Mucosa of rectum (tissue), 2 donors: Measurements from ENCODE around the gene CKAP5.
"Not testable (repeated sequence)": the region's sequence is repeated elsewhere in the genome, so short reads cannot be mapped to it uniquely, and the experiment has no call there.

Source experiments
- H3K27ac ChIP-seq, 2 donors: one replicate each; pipeline ENCODE4 v1.7.0; 2013; ENCODE audit warnings: inconsistent platforms in 2 of 2, low read depth in 2 of 2, low read length in 2 of 2
- H3K27me3 ChIP-seq, 2 donors: one replicate each; pipeline ENCODE4 v1.7.0; 2013; ENCODE audit warnings: low read length in 2 of 2; ENCODE audit not compliant: control insufficient read depth in 2 of 2, insufficient read depth in 2 of 2
- H3K36me3 ChIP-seq, 2 donors: one replicate each; pipeline ENCODE4 v1.7.0; 2013; ENCODE audit warnings: low read length in 2 of 2; ENCODE audit not compliant: control insufficient read depth in 2 of 2, insufficient read depth in 2 of 2
- H3K4me1 ChIP-seq, 2 donors: one replicate each; pipeline ENCODE4 v1.7.0; 2013; ENCODE audit warnings: low read length in 2 of 2, mild to moderate bottlenecking in 1 of 2; ENCODE audit not compliant: control insufficient read depth in 2 of 2, insufficient read depth in 2 of 2
- H3K4me3 ChIP-seq, 2 donors: one replicate each; pipeline ENCODE4 v1.7.0; 2013; ENCODE audit warnings: low read length in 2 of 2
- H3K9ac ChIP-seq, 2 donors: one replicate each; pipeline ENCODE4 v1.7.0; 2013; ENCODE audit warnings: low read length in 2 of 2, low read depth in 1 of 2, mild to moderate bottlenecking in 1 of 2
- H3K9me3 ChIP-seq, 2 donors: one replicate each; pipeline ENCODE4 v1.7.0; 2013; ENCODE audit warnings: low read length in 2 of 2; ENCODE audit not compliant: control insufficient read depth in 2 of 2
- donor health status: healthy.
- donor health status: Normal muscosa, but diverticular disease.

Gene CKAP5

DNA sequence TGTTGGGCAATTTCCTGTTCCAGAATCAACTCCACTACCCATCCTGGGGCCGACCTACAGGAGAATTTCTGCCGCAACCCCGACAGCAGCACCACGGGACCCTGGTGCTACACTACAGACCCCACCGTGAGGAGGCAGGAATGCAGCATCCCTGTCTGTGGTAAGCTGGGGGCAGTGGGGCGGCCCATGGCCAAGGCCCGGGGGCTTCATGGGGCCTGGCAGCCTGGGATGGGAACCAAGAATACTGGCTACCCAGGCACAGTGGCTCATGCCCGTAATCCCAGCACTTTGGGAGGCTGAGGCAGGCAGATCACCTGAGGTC lies 122.8 kb downstream of the CKAP5 start:
- Histone ChIP-seq H3K4me3 (no peak overlapping the region), H3K4me1 (peaks cover 2 to 4% of the 10 kb centered on the region in 2 donors), H3K27me3 (no peaks in the 10 kb centered on the region), H3K36me3 (no peaks in the 10 kb centered on the region), H3K9ac (no peak overlapping the region), H3K27ac (no peak overlapping the region), H3K9me3 (no peaks in the 10 kb centered on the region)

GRCh38 chr11:46722566-46723358 lies 123.3 kb downstream of the CKAP5 start:
- Histone ChIP-seq H3K9ac (no peak overlapping the region), H3K4me1 (peaks cover 3 to 9% of the 10 kb centered on the region in 2 donors), H3K36me3 (no peaks in the 10 kb centered on the region), H3K4me3 (no peak overlapping the region), H3K9me3 (no peaks in the 10 kb centered on the region), H3K27me3 (no peaks in the 10 kb centered on the region), H3K27ac (no peak overlapping the region)

GRCh38 chr11:46721286-46721685 lies 124.8 kb downstream of the CKAP5 start:
- Histone ChIP-seq H3K4me1 (peaks cover 3 to 10% of the 10 kb centered on the region in 2 donors), H3K27ac (no peak overlapping the region), H3K27me3 (no peaks in the 10 kb centered on the region), H3K36me3 (no peaks in the 10 kb centered on the region), H3K4me3 (no peak overlapping the region), H3K9me3 (no peaks in the 10 kb centered on the region), H3K9ac (no peak overlapping the region)

DNA sequence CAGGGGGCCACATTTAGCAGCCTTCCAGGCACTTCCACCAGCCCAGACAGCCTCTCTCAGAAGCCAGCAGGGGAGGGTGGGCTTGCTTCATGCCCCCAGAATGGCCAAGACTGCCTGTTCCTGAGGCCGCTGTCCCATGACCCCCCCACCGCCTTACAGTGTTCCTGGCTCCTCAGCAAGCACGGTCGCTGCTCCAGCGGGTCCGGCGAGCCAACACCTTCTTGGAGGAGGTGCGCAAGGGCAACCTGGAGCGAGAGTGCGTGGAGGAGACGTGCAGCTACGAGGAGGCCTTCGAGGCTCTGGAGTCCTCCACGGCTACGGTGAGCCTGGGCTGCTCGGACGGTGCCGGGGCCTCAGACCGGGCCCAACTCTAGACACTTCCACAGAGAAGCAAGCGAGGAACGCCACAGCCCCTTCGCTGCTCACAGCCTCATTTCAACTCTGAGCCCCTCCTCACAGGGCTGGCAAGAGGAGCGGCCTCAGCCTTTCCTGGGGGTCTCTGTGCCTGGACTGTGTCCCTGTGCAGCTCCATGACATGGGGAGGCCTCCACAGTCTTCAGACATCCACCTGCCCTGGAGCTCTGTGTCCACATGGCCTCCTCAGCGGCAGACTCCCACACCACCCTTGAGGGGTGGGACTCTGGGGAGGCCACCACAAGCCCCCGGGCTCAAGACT lies 126.4 kb downstream of the CKAP5 start:
- H3K4me1 ChIP-seq = peaks cover 3 to 10% of the 10 kb centered on the region in 2 donors
- H3K36me3 ChIP-seq = no peaks in the 10 kb centered on the region
- no peak overlapping the region for H3K4me3 ChIP-seq
- H3K27ac ChIP-seq = no peak overlapping the region
- H3K9me3 ChIP-seq = no peaks in the 10 kb centered on the region
- no peaks in the 10 kb centered on the region for H3K27me3 ChIP-seq
- no peak overlapping the region for H3K9ac ChIP-seq

GRCh38 chr11:46719048-46719542 lies 127.0 kb downstream of the CKAP5 start, which contains the start of gene F2:
TSS of gene F2 (plus strand) at chr11:46719213. CDS start at chr11:46719236, 23 bp downstream.
- Histone ChIP-seq H3K9ac (no peak within 1 kb of the TSS), H3K4me3 (no peak within 1 kb of the TSS), H3K27me3 (no peaks in the 10 kb centered on the region), H3K36me3 (no peaks in the 10 kb centered on the region), H3K9me3 (no peaks in the 10 kb centered on the region), H3K4me1 (peaks cover 3 to 10% of the 10 kb centered on the region in 2 donors), H3K27ac (peak within 1 kb of the TSS; percentile 56 to 58)

DNA sequence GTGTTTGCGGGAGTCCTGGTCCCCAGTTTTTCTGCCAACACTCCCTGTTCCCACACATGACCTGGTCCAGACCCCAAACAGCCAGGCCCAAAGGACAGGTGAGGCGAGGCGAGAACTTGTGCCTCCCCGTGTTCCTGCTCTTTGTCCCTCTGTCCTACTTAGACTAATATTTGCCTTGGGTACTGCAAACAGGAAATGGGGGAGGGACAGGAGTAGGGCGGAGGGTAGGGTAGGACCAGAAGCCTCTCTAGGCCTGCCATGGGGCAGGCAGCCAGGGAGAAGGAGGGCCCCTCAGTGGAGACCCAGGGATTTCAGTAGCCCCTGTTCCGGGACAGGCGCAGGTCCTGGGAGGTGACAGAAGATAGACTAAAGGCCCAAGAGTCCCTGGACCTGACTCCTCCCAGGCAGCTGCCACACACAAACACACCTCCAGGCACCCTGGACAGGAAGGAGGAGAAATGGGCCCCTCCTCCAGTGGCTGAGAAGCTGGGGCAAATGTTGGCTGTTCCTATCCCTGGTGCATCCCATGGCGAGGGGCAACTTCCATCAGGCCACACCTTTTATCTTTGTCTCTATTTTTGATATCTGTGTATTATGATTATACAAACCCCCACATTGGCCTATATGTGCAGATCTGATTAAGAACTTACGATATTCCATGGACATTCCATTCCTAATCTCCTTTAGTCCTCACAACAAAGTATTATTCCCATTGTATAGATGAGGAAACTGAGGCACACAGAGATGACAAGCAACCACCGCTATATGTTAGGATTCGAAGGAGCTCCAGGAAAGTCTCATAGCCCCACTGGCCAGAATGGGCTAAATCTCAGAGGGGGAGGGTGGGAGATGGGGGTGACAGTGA lies 127.7 kb downstream of the CKAP5 start:
- Histone ChIP-seq H3K4me1 (peaks cover 3 to 10% of the 10 kb centered on the region in 2 donors), H3K27ac (peak overlapping the region; percentile 56 to 58), H3K4me3 (no peak overlapping the region), H3K9ac (no peak overlapping the region), H3K9me3 (no peaks in the 10 kb centered on the region), H3K27me3 (no peaks in the 10 kb centered on the region), H3K36me3 (no peaks in the 10 kb centered on the region)

GRCh38 chr11:46717825-46718154 lies 128.3 kb downstream of the CKAP5 start:
- H3K4me1 ChIP-seq, H3K9ac ChIP-seq, H3K9me3 ChIP-seq, H3K4me3 ChIP-seq, H3K36me3 ChIP-seq, H3K27me3 ChIP-seq: not testable (repeated sequence)
- H3K27ac ChIP-seq = peak overlapping the region in 1 of 2 donors; percentile 42

GRCh38 chr11:46712874-46713576 lies 133.1 kb downstream of the CKAP5 start:
- Histone ChIP-seq H3K4me1 (peaks cover 0 to 3% of the 10 kb centered on the region in 2 donors), H3K9ac (no peak overlapping the region), H3K27me3 (no peaks in the 10 kb centered on the region), H3K9me3 (no peaks in the 10 kb centered on the region), H3K36me3 (no peaks in the 10 kb centered on the region), H3K4me3 (no peak overlapping the region), H3K27ac (no peak overlapping the region)

DNA sequence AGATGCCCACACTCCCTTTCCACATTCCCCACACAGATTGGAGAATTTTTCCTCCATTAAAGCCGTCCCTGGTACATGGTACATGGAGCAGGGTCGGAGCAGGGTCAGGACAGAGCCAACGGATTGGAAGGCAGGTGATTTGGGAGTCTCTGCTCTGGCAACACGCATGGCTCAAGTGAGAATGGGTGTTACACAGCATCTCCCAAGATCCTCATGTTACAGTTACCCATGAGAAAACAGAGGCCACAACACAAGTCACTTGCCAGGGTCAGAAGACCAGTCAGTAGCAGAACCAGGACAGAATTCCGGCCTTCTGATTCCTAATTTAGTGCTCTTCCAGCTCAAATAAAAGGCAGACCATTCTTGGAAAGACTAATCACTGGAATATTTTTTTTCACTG lies 134.8 kb downstream of the CKAP5 start:
- no peak overlapping the region for H3K9ac ChIP-seq

More for the DNA sequence above, 134.8 kb downstream of the CKAP5 start:
- no peak overlapping the region for H3K4me3 ChIP-seq
- H3K4me1 ChIP-seq = no peaks in the 10 kb centered on the region
- peak overlapping the region; percentile 50 to 61 for H3K27ac ChIP-seq
- H3K36me3 ChIP-seq = peaks cover 9 to 11% of the 10 kb centered on the region in 2 donors
- H3K27me3 ChIP-seq = no peaks in the 10 kb centered on the region
- H3K9me3 ChIP-seq = no peaks in the 10 kb centered on the region
